HCT116 (cell line): Measurements from ENCODE around the gene GFAP.

Experiments used
- EGR1 ChIP-seq: IDR thresholded peaks from 2 replicates; pipeline ENCODE4 v1.6.1; 2012; ENCODE audit warnings: low read depth
- MAX ChIP-seq: IDR thresholded peaks from 2 replicates; pipeline ENCODE4 v1.6.1; 2012
- POLR2A ChIP-seq: IDR thresholded peaks from 2 replicates; pipeline ENCODE4 v1.7.0; 2011; ENCODE audit warnings: borderline replicate concordance; ENCODE audit not compliant: insufficient read depth, insufficient read length; ENCODE audit errors: extremely low read depth
- POLR2AphosphoS5 ChIP-seq: IDR thresholded peaks from 2 replicates; pipeline ENCODE4 v1.6.1; 2011; ENCODE audit warnings: mild to moderate bottlenecking, low read depth, low read length, moderate library complexity
- RAD21 ChIP-seq: IDR thresholded peaks from 2 replicates; pipeline ENCODE4 v1.6.1; 2012; ENCODE audit warnings: low read depth, mild to moderate bottlenecking
- SP1 ChIP-seq: IDR thresholded peaks from 2 replicates; pipeline ENCODE4 v1.6.1; 2012; ENCODE audit warnings: low read depth
- SRF ChIP-seq: IDR thresholded peaks from 2 replicates; pipeline ENCODE4 v1.6.1; 2012; ENCODE audit warnings: low read depth
- ZFX ChIP-seq: fragments of 450-650 bp; IDR thresholded peaks from 2 replicates; pipeline ENCODE4 v1.6.1; 2017
- TF ChIP-seq, protein P1 (sequence below): IDR thresholded peaks from 2 replicates; pipeline ENCODE4 v1.6.1; 2012; ENCODE audit warnings: low read depth
- TF ChIP-seq, protein P2 (sequence below), 3 experiments: fragments of 200-600 bp in 1 of 3; sonication (generic) in 1 of 3; IDR thresholded peaks in 2 of 3; conservative IDR thresholded peaks in 1 of 3; 2 replicates each; pipeline ENCODE4 v1.5.1; 2012 to 2017; ENCODE audit warnings: low read depth in 2 of 3, low read length in 2 of 3, antibody characterized with exemption in 1 of 3, borderline replicate concordance in 1 of 3, control low read depth in 1 of 3, mild to moderate bottlenecking in 1 of 3, mixed read lengths in 1 of 3, mixed run types in 1 of 3, moderate library complexity in 1 of 3; ENCODE audit not compliant: insufficient read depth in 1 of 3

GRCh38 chr17:44942456-44942855, 27.2 kb upstream of the GFAP start:
- TF ChIP-seq SP1 (no peak), POLR2A (no peak), RAD21 (no peak), POLR2AphosphoS5 (no peak), MAX (no peak), EGR1 (no peak), SRF (no peak), ZFX (no peak)
- TF ChIP-seq, protein P1, sequence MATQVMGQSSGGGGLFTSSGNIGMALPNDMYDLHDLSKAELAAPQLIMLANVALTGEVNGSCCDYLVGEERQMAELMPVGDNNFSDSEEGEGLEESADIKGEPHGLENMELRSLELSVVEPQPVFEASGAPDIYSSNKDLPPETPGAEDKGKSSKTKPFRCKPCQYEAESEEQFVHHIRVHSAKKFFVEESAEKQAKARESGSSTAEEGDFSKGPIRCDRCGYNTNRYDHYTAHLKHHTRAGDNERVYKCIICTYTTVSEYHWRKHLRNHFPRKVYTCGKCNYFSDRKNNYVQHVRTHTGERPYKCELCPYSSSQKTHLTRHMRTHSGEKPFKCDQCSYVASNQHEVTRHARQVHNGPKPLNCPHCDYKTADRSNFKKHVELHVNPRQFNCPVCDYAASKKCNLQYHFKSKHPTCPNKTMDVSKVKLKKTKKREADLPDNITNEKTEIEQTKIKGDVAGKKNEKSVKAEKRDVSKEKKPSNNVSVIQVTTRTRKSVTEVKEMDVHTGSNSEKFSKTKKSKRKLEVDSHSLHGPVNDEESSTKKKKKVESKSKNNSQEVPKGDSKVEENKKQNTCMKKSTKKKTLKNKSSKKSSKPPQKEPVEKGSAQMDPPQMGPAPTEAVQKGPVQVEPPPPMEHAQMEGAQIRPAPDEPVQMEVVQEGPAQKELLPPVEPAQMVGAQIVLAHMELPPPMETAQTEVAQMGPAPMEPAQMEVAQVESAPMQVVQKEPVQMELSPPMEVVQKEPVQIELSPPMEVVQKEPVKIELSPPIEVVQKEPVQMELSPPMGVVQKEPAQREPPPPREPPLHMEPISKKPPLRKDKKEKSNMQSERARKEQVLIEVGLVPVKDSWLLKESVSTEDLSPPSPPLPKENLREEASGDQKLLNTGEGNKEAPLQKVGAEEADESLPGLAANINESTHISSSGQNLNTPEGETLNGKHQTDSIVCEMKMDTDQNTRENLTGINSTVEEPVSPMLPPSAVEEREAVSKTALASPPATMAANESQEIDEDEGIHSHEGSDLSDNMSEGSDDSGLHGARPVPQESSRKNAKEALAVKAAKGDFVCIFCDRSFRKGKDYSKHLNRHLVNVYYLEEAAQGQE = no peak
- TF ChIP-seq, protein P2, sequence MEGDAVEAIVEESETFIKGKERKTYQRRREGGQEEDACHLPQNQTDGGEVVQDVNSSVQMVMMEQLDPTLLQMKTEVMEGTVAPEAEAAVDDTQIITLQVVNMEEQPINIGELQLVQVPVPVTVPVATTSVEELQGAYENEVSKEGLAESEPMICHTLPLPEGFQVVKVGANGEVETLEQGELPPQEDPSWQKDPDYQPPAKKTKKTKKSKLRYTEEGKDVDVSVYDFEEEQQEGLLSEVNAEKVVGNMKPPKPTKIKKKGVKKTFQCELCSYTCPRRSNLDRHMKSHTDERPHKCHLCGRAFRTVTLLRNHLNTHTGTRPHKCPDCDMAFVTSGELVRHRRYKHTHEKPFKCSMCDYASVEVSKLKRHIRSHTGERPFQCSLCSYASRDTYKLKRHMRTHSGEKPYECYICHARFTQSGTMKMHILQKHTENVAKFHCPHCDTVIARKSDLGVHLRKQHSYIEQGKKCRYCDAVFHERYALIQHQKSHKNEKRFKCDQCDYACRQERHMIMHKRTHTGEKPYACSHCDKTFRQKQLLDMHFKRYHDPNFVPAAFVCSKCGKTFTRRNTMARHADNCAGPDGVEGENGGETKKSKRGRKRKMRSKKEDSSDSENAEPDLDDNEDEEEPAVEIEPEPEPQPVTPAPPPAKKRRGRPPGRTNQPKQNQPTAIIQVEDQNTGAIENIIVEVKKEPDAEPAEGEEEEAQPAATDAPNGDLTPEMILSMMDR (IDR thresholded peaks at IDR 0.05 in 2 of 3, conservative IDR thresholded peaks at IDR 0.05 in 1 of 3; ENCODE audit: borderline replicate concordance in 1 of 3, insufficient read depth in 1 of 3, low read depth in 2 of 3, low read length in 2 of 3) = no peak
